NCI-H69 (cell line): ENCODE measurements around the gene ATL2.
"Not testable (repeated sequence)": the region's sequence is repeated elsewhere in the genome, so short reads cannot be mapped to it uniquely, and the experiment has no call there.

Experiments used
- DNase-seq: peaks from one replicate; lab custom pipeline; 2025; lab: John Stamatoyannopoulos, UW

ATL2 gene

DNA sequence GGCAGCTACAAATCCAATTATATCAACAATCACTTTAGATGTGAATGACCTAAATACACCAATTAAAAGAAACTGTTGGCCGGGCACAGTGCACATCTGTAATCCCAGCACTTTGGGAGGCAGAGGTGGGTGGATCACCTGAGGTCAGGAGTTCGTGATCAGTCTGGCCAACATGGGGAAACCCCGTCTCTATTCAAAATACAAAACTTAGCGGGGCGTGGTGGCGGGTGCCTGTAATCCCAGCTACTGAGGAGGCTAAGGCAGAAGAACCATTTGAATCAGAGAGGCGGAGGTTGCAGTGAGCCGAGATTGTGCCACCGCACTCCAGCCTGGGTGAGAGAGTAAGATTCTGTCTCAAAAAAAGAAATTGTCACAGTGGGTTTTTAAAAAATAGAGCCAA lies 49.5 kb downstream of the ATL2 start:
- DNase-seq: no peak

DNA sequence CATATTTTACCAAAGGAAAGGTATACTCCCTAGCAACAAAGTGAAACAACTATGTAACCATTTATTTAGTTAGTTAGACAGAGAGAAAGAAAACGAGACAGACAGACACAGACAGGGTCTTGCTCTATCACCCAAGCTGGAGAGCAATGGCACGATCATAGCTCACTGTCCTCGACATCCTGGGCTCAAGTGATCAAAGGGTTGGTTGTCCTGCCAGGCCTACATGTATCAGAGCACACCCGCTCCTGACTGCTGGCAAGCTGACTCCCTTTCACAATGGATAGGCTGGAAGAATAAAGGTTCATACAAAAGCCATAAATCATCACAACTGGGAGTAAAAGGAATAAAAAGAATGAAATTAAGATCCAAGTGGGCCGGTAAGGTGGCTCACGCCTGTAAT lies 53.5 kb downstream of the ATL2 start:
- DNase-seq: peak; percentile 29

DNA sequence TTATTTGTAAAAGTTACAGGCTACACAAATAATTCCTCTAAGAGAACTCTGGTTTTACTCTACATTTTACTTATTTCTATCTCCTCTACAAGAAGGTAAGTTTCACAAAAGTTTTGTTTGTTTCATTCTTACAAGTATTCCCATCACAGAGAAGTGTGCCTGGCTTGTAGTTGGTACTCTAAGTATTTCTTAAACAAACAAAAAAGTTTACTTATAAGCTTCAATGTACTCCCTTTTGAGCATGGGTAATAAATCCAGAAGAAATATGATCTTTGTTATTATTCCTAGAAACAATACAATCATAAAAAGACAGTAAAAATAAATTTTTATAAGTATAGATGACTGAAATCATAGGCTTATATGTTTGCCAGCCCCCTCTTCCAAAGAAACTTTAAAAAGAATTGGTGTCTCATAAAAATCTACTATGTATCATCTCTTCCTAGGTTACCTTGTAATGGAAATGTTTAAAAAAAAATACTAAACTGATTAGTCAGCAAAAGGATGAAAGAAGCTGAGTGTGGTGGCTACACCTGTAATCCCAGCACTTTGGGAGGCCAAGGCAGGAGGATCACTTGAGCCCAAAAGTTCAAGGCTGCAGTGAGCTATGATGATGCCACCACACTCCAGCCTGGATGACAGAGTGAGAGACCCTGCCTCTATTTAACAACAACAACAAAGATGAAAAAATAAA lies 54.7 kb downstream of the ATL2 start:
- DNase-seq: no peak

DNA sequence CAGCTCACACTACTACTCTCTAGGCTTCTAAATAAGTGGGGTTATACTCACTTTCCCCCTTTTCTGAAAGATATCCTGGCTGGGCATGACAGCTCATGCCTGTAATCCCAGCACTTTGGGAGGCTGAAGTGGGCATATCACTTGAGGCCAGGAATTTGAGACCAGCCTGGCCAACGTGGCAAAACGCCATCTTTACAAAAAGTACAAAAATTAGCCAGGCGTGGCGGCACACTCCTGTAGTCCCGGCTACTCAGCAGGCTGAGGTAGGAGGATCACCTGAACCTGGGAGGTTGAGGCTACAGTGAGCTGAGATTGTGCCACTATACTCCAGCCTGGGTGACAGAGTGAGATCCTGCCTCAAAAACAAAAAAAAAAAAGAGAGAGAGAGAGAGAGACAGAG lies 57.8 kb downstream of the ATL2 start:
- DNase-seq: not testable (repeated sequence)

DNA sequence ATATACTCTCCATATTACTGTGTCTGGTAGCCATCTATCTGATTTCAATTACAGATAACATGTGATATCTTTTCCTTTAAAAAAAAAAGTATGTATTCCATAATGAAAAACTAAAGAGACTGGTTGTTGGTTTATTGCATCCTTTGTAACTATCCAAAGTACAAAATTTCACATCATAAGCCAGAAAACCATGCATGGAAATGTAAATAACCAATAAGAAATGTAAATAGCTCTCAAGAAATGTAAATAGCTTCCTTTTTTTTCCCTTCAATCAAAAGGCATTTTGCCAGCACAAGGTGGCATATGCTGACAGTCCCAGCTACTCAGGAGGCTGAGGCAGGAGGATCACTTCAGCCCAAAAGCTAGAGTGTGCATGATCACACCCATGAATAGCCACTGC lies 59.3 kb downstream of the ATL2 start:
- no peak for DNase-seq

DNA sequence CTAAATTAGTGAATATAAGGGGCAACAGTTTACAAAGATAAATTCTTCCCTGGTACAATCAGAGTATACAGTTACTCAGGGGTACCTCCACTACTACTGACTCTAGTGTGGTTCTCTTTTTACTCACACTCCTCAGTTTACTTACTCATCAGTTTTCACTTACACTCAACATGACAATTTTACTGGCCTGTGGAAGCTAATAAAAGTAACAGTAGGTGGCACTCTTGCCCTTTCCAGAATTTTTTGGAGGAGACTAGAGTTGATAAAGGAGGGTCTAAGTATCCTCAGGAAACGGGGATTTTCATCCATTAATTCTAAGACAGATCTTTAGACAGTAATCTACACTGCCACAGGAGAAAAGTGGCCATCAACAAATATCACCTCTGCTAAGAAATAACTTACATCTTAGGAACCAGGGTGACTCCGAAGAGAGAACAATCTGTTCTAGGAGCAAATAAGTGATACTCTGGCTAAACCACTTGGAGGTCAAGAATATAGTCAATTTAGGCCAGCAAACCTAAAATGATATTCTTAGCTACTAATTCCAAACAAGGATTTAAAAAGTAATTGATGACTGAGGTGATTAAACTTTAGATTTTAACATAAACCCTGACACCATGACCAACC lies 61.3 kb downstream of the ATL2 start:
- peak; percentile 49 for DNase-seq

DNA sequence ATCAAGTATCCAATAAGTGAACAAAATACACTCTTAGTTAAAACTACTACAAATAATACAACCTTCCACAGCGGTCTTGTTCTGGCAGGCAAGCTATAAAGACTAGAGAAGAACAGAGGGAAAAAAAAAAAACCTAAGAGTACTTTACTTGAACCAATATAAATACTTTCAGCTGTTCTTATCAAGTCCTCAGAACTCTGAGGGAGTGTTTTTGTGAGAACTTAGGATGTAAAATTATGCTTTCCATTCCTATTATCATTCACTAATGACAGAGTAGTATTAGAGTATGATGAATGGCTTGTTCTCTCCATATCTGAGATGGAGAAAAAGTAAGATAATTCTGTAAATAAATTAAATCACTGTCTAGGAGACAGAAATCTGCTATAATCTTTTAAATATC lies 68.3 kb downstream of the ATL2 start:
- DNase-seq: no peak

DNA sequence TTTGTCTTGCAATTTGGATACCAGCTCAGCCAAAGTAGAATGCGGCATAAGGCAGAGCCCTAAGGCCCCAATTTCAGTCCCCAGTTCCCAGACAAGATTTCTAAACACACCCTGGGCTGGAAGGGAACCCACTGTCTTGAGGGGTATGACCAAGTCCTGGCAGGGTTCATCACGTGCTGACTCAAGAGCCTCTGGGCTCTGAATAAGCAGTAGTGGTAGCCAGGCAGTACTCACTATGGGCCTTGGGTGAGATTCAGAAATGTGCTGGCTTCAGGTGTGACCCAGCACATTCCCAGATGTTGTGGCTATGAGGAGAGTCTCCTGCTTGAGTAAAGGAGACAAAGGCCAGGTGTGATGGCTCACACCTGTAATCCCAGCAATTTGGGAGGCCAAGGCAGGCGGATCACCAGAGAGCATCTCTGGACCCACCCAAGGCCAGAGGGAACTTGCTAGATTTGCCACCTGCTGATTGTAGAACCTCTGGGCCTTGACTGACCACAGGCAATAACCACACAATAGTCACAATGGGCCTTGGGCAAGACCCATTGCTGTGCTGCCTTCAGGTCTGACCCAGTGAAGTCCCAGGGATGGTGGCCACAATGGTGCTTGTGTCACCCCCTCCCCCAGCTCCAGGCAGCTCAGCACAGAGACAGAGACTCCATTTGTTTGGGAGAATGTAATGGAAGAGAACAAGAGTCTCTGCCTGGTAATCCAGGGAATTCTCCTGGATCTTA lies 74.9 kb downstream of the ATL2 start:
- DNase-seq: no peak

DNA sequence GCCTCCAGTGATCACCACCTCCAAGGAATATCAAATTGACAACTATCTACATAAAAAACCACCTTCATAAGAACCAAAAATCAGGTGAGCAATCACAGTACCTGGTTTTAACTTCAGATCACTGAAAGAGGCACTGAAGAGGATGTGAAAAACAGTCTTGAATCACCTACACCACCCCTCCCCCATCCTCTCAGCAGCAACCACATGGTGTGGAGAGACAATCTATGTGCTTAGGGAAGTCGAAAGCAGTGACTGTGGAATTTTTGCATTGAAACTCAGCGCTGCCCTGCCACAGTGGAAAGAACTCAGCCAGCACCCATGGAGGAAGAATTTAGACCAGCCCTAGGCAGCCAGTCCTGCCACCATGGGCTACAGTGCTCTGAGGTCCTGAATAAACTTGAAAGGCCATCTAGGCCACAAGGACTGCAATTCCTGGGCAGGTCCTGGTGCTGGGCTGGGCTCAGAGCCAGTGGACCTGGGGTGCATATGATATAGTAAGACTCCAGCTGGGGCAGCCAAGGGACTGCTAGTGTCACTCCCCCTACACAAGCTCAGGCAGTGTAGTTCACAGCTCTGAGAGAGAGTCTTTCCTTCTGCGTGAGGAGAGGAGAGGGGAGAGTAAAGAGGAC lies 75.6 kb downstream of the ATL2 start:
- DNase-seq: no peak

DNA sequence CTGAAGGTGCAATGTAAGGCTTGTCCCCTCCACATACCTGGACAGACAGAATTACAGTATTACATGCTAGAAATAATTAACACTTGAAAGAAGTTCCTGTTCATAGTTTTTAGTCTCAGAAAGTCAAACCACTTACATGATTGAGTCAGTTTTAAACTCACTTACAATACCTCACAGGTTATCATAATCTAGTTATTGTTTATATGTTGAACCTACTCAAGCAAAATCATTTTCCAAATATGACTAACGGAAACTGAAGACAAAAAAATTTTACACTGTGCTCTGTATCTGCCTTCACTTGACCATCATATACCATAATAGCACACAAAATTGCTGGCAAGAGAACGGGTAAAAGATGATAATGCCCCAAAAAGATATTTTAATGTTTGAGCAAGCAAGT lies 78.5 kb downstream of the ATL2 start:
- DNase-seq: no peak

DNA sequence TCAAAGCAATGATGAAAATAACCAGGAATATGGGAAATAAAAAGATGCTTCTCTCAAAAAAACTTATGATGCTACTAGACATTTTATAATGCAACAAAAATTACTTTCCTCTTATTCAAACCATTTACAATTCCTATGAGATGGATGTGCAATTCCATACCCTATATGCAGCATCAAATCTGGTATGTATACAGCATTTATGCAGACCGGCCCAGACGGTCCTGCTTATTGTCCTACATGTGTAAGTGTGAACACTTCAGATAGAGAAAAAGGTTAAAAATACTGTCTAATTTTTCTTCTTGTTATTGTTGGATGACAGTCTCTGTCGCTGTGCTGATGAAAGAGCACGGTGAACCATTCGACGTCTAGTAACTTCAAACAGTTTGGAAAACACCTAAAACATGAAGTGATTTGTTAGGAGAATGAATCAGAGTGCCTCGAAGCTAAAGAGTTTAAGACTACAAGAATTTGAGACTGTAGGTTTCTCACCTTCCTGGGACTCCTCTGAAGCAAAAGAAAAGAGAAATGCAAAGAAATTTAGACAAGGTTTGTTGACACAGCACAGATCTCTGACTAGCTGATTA lies 80.8 kb downstream of the ATL2 start:
- DNase-seq: no peak

DNA sequence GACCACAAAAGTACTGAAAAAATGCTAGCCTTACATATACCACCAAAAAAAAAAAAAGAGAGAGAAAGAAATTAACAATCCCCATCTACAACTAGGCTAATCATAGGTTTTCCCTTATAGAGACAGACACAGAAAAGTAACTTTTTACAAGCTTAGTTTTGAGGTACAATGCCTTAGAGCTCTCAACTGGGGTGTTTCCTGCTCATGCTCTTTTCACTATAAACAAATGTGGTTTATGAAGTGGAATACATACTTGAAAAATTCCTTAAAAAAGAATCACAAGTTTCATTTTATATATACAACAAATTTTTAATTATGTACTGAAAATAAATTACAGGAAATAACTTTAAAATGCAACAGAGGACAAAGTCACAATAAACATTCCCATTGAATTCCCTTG lies 82.5 kb downstream of the ATL2 start:
- DNase-seq: no peak

DNA sequence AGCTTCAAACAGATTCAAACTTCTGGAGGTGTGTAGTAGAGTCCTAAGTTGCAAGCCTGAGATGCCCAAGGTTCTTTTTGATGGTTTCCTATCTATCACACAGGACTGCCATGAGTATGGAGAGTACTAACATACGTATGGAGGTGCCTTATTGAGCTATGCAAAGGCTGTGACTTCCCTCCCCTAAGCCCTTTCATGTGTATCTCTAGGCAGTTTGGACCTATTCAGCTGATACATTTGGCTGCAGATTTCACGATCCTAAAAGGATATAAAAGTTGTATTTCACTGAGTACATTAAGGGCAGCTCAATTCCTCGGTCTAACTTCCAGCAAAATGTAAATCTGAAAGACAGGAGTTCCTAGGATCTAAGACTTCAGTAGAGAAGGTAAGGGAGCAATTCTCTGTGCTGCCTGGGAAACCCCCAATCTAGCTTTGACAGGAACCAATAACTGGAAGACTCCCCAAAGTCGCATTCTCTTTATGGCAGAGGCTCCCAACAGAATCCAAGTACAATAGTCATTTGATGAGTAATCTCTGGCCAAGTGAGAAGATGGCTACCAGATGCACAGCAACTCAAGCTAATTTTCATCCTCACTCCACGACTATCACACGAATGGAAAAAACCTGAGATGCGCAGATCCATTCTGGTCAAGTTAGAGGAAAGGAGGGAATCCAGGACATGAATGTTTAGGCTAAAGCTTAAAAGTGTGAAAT lies 83.8 kb downstream of the ATL2 start:
- DNase-seq: no peak

DNA sequence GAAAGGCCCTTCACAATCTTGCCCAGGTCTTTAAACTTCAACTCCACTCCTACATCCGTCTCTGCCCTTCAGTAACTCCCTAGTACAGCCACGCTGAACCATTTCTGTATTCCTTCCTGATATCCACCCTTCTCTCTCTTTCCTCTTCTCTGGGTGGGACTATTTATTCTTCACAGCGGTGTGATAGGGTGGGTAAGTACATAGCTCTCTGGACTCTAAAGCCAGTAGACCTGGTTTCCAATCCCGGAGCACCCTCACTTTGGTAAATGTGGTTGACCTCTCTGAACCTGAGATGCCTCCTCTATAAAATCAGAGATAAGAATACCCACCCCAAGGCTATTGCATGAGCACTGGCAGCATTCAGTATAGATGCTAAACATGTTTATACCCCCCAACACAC lies 86.7 kb downstream of the ATL2 start:
- no peak for DNase-seq

DNA sequence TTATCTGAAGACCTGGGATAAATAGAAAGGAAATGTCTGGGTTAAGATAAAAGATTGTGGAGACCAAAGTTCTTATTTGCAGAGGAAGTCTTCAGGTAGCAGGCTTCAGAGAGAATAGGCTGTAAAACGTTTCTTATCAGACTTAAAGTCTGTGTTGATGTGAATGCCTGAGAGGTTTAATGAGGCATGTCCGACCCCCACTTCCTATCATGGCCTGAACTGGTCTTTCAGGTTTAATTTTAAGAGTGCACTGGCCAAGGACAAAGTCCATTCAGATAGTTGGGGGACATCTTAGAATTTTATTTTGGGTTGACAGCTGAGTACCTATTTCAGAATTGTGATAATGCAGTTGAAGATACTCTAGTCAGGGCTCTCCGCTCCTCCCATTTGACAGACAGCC lies 92.1 kb downstream of the ATL2 start:
- DNase-seq: no peak

DNA sequence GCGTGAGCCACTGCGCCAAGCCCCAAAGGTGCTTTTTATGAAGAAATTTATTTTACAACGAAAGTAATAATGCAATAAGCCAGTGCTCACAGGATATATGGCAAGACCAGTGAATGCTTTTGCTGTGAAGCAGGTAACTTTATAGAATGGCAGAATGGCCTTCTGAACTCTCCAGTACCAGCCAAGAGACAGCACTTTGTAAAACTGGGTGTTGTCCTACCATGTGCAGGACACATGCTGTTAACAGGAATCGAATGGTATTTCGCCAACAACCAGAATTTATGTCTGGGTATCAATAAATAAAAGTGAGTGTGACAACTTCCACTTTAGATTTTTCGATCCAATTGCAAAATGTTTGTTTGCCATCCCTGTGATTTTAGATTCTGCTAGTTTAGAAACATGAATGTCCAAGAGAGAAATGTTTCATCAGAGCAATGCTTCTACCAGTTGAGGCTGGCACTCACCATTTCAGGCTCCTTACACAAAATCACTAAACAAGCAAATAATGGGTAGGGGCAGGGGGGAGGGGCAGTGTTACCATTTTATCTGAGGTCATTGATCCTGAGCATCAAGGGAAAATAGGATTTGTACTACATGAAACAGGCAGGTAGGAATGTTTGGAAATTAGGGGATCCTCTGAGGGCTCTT lies 95.9 kb downstream of the ATL2 start:
- DNase-seq: no peak

DNA sequence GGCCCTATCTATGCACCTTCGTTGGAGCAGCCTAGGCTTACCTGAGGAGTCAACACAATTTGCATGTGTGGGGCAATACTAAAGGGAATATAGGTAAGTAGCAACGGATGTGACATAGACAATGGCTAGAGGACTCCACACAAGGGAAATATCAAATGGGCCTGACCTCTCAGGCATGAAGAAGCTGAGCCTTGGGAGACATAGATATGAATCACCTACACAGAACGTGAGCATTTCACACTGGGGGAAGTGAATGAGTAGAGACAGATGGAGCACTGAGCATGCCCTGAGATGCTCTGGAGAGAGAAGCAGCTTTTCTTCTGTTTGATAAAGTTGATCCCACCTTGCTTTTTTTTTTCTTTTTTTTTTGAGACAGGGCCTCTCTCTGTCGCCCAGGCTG lies 97.9 kb downstream of the ATL2 start:
- DNase-seq: peak; percentile 36

DNA sequence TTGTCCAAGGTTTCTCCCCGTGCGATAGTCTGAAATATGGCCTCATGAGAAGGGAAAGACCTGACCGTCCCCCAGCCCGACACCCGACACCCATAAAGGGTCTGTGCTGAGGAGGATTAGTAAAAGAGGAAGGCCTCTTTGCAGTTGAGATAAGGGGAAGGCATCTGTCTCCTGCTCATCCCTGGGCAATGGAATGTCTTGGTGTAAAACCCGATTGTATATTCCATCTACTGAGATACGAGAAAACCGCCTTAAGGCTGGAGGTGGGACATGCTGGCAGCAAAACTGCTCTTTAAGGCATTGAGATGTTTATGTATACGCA lies 99.0 kb downstream of the ATL2 start:
- DNase-seq: not testable (repeated sequence)

DNA sequence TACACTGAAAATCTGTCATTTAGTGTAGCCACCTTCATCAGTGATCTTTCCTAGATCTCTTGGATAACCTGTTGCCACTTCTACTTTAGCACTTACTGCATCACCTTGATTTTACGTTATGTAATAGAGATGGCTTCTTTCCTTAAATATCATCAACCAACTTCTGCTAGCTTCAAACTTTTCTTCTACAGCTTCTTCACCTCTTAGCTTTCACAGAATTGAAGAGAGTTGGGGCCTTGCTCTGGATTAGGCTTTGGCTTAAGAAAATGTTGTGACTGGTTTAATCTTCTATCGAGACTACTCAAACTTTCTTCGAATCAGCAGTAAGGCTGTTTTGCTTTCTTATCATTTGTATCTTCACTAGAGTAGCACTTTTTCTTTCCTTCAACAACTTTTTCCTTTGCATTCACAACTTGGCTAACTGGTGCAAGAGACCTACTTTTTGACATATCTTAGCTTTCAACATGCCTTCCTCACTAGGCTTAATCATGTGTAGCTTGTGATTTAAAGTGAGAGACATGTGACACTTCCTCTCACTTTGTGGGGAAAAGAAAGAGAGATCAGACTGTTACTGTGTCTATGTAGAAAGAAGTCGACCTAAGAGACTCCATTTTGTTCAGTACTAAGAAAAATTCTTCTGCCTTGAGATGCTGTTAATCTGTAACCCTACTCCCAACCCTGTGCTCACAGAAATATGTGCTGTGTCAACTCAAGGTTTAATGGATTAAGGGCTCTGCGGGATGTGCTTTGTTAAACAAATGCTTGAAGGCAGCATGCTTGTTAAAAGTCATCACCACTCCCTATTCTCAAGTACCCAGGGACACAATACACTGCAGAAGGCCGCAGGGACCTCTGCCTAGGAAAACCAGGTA lies 99.6 kb downstream of the ATL2 start:
- DNase-seq: peak; percentile 35
